IMR-90 (cell line): ENCODE measurements around the gene SYNPR. TPM values are rescaled to one million over a fixed set of nuclear protein-coding genes. Genes with fewer than 3 reads are reported as not detected.

Experiments
- ATAC-seq: fragments of 200-7000 bp; cut with Tn5 transposase; 2 replicates; pipeline ENCODE4 v1.9.1; 2020; ENCODE audit warnings: low read depth, mild to moderate bottlenecking, moderate library complexity
- BruUV-seq: library from RNA; stranded (reverse); fragments of 400-500 nt; replicated peaks from 2 replicates; lab custom pipeline; 2021; lab: Mats Ljungman, UMichigan
- CTCF ChIA-PET: fragments of 300-600 bp; formaldehyde crosslinking; extraction: SDS; loops from one replicate; lab custom pipeline; 2021; ENCODE audit warnings: antibody characterized with exemption; lab: Yijun Ruan, JAX
- POLR2A ChIA-PET: fragments of 300-600 bp; sonication (Branson Sonifier 250); formaldehyde crosslinking; loops from one replicate; lab custom pipeline; 2022; ENCODE audit warnings: antibody characterized with exemption; ENCODE audit not compliant: unreplicated experiment; lab: Charles Lee
- DNase-seq: peaks from one replicate; pipeline ENCODE4 v3.0.0; 2013
- H2AFZ ChIP-seq: replicated peaks from 2 replicates; pipeline ENCODE3; 2013; ENCODE audit warnings: low read length, mild to moderate bottlenecking; ENCODE audit not compliant: poor library complexity
- H2AK5ac ChIP-seq: 2 replicates; pipeline ENCODE4 v1.6.1; 2013; ENCODE audit warnings: low read depth, low read length, inconsistent platforms
- H2AK9ac ChIP-seq: replicated peaks from 2 replicates; pipeline ENCODE3; 2013; ENCODE audit warnings: mild to moderate bottlenecking, low read depth, low read length, moderate library complexity; ENCODE audit not compliant: poor library complexity
- H2BK120ac ChIP-seq: 2 replicates; pipeline ENCODE4 v1.6.1; 2013; ENCODE audit warnings: low read depth, low read length, inconsistent platforms
- H2BK15ac ChIP-seq: 3 replicates; pipeline ENCODE4 v1.6.1; 2013; ENCODE audit warnings: low read depth, low read length, inconsistent platforms
- H2BK20ac ChIP-seq: 2 replicates; pipeline ENCODE4 v1.6.1; 2013; ENCODE audit warnings: low read depth, mild to moderate bottlenecking, inconsistent platforms, low read length, moderate library complexity
- H2BK5ac ChIP-seq: 2 replicates; pipeline ENCODE4 v1.6.1; 2013; ENCODE audit warnings: mild to moderate bottlenecking, low read depth, low read length, inconsistent platforms; ENCODE audit not compliant: poor library complexity, severe bottlenecking
- H3K14ac ChIP-seq: replicated peaks from 2 replicates; pipeline ENCODE4 v1.6.1; 2013; ENCODE audit warnings: low read depth, low read length, inconsistent platforms
- H3K18ac ChIP-seq: 2 replicates; pipeline ENCODE4 v1.6.1; 2013; ENCODE audit warnings: low read depth, low read length, control low read depth
- H3K23ac ChIP-seq: 2 replicates; pipeline ENCODE4 v1.6.1; 2013; ENCODE audit warnings: low read depth, low read length, inconsistent platforms
- H3K27ac ChIP-seq: 2 replicates; pipeline ENCODE4 v1.5.1; 2013; ENCODE audit warnings: mild to moderate bottlenecking, control low read depth, low read length; ENCODE audit not compliant: insufficient read depth
- H3K27me3 ChIP-seq: 2 replicates; pipeline ENCODE4 v1.6.1; 2013; ENCODE audit warnings: low read length; ENCODE audit not compliant: control insufficient read depth, insufficient read depth
- H3K36me3 ChIP-seq: 2 replicates; pipeline ENCODE4 v1.6.1; 2013; ENCODE audit warnings: low read length, mixed read lengths; ENCODE audit not compliant: control insufficient read depth, insufficient read depth
- H3K4ac ChIP-seq: 2 replicates; pipeline ENCODE4 v1.6.1; 2013; ENCODE audit warnings: low read depth, low read length, inconsistent platforms
- H3K4me1 ChIP-seq: 2 replicates; pipeline ENCODE4 v1.6.1; 2013; ENCODE audit warnings: low read length, mixed read lengths; ENCODE audit not compliant: control insufficient read depth, insufficient read depth
- H3K4me2 ChIP-seq: 2 replicates; pipeline ENCODE4 v1.6.1; 2013; ENCODE audit warnings: low read depth, mild to moderate bottlenecking, control low read depth, low read length, moderate library complexity
- H3K4me3 ChIP-seq: 2 replicates; pipeline ENCODE4 v1.5.1; 2013; ENCODE audit warnings: low read depth, mild to moderate bottlenecking, control low read depth, low read length, moderate library complexity; ENCODE audit not compliant: insufficient read depth
- H3K56ac ChIP-seq: 2 replicates; pipeline ENCODE4 v1.6.1; 2013; ENCODE audit warnings: low read length, inconsistent platforms; ENCODE audit not compliant: insufficient read depth; ENCODE audit errors: extremely low read depth
- H3K79me1 ChIP-seq, 2 experiments: 2 replicates each; pipeline ENCODE4 v1.6.1; 2013; ENCODE audit warnings: low read length in 2 of 2, inconsistent platforms in 1 of 2, low read depth in 1 of 2
- H3K9ac ChIP-seq: 2 replicates; pipeline ENCODE4 v1.6.1; 2013; ENCODE audit warnings: low read depth, low read length, control low read depth
- H3K9me1 ChIP-seq: 2 replicates; pipeline ENCODE4 v1.6.1; 2013; ENCODE audit warnings: low read length, inconsistent platforms; ENCODE audit not compliant: insufficient read depth
- H3K9me3 ChIP-seq: 2 replicates; pipeline ENCODE4 v1.6.1; 2013; ENCODE audit warnings: low read length; ENCODE audit not compliant: control insufficient read depth, insufficient read depth
- H4K20me1 ChIP-seq: 2 replicates; pipeline ENCODE4 v1.6.1; 2013; ENCODE audit warnings: low read length, inconsistent platforms; ENCODE audit not compliant: insufficient read depth
- H4K5ac ChIP-seq: 2 replicates; pipeline ENCODE4 v1.6.1; 2013; ENCODE audit warnings: mild to moderate bottlenecking, low read depth, low read length, control low read depth
- H4K8ac ChIP-seq, 2 experiments: 2 replicates each; pipeline ENCODE4 v1.6.1; 2013; ENCODE audit warnings: low read depth in 2 of 2, low read length in 2 of 2, control low read depth in 1 of 2, inconsistent platforms in 1 of 2
- H4K91ac ChIP-seq: 2 replicates; pipeline ENCODE4 v1.6.1; 2013; ENCODE audit warnings: low read depth, low read length, inconsistent platforms; ENCODE audit not compliant: insufficient read depth
- POLR2A ChIP-seq: IDR thresholded peaks from 2 replicates; pipeline ENCODE4 v1.6.1; 2012; ENCODE audit warnings: mild to moderate bottlenecking, low read depth, low read length
- WGBS, 2 experiments: methylation state at CpG; one replicate each; pipeline versions ENCODE4 v1.1.5 to v1.1.7; 2013; ENCODE audit warnings: missing lambda C conversion rate in 2 of 2; ENCODE audit not compliant: insufficient read length in 1 of 2; ENCODE audit errors: extremely low coverage in 2 of 2; 5-methylcytosine and 5-hydroxymethylcytosine counted together
- dilution Hi-C: fragments of 300-500 bp; cut with HindIII; formaldehyde crosslinking; loops from one replicate; pipeline ENCODE4 v1.14.3; 2018; ENCODE audit warnings: low sequenced_read_pairs; ENCODE audit not compliant: unreplicated experiment
- in situ Hi-C: fragments of 300-500 bp; cut with MboI; formaldehyde crosslinking; loops from 3 replicates; pipeline ENCODE4 v1.14.3; 2019; ENCODE audit warnings: low sequenced_read_pairs, inconsistent platforms, mixed read lengths
- intact Hi-C: fragments of 100-400 bp; cut with micrococcal nuclease; formaldehyde crosslinking; loops from 2 replicates; pipeline ENCODE4 v1.10.0; 2022
- polyA plus RNA-seq, 3 experiments: library from polyadenylated mRNA; depleted of rRNA; stranded (reverse); fragments of >200 nt; gene quantifications; 2 replicates each; pipeline ENCODE4 v1.2.3, GENCODE V29; 2012; ENCODE audit warnings: low replicate concordance in 1 of 3
- total RNA-seq: library from RNA; depleted of rRNA; stranded (reverse); fragments of >200 nt; gene quantifications from 2 replicates; pipeline ENCODE4 v1.2.3, GENCODE V29; 2012

The SYNPR gene
- total and polyA plus RNA-seq, 2 of the 4 experiments (the other 2 are of a cell fraction): not detected

GRCh38 chr3:63385629-63386028 lies 107.5 kb downstream of the SYNPR start:
- no peak overlapping the region for H2BK5ac ChIP-seq
- no peak overlapping the region for H3K27ac ChIP-seq
- no peak overlapping the region for H2BK120ac ChIP-seq
- TF ChIP-seq POLR2A: no peak
- ChIA-PET POLR2A (no interaction called here), CTCF (interaction anchor here (0.6 kb wide), 1 partner anchor 1413 kb away, joined by 3 read pairs; no protein-coding TSS in a partner anchor)
- no peak overlapping the region for H2BK15ac ChIP-seq
- in situ Hi-C loops: no loop called here
- WGBS, 2 experiments: no CpG with 5 or more reads among the region's 3 CpGs
- no peaks in the 10 kb centered on the region for H3K36me3 ChIP-seq
- no peak overlapping the region for H3K9ac ChIP-seq
- H3K23ac ChIP-seq: no peak overlapping the region
- no peaks in the 10 kb centered on the region for H3K79me1 ChIP-seq
- H3K4me1 ChIP-seq: no peaks in the 10 kb centered on the region
- dilution Hi-C loops: no loop called here
- H4K20me1 ChIP-seq: no peaks in the 10 kb centered on the region
- no peak overlapping the region for H2AFZ ChIP-seq
- no peak overlapping the region for H3K4ac ChIP-seq
- H3K4me3 ChIP-seq: no peak overlapping the region
- H2BK20ac ChIP-seq: no peak overlapping the region
- no peak overlapping the region for H2AK9ac ChIP-seq
- no peak overlapping the region for H4K8ac ChIP-seq
- no peak overlapping the region for H3K18ac ChIP-seq
- DNase-seq (no peak), ATAC-seq (no peak)
- no peaks in the 10 kb centered on the region for H3K27me3 ChIP-seq
- no peak overlapping the region for H3K56ac ChIP-seq
- H4K5ac ChIP-seq: no peak overlapping the region
- H3K14ac ChIP-seq: no peak overlapping the region
- BruUV-seq: no TSS peak
- no peak overlapping the region for H2AK5ac ChIP-seq
- no peaks in the 10 kb centered on the region for H3K9me1 ChIP-seq
- no peak overlapping the region for H4K91ac ChIP-seq
- no peak overlapping the region for H3K4me2 ChIP-seq
- H3K9me3 ChIP-seq: no peaks in the 10 kb centered on the region
- intact Hi-C loops: no loop called here
